Measurements from ENCODE around the gene EMSY. TPM values are rescaled to one million over a fixed set of nuclear protein-coding genes. Genes with fewer than 3 reads are reported as not detected.

The EMSY gene
- total RNA-seq, 6 experiments from 2014 or later, result 6.1 to 15.2 (median 7.2) TPM

DNA sequence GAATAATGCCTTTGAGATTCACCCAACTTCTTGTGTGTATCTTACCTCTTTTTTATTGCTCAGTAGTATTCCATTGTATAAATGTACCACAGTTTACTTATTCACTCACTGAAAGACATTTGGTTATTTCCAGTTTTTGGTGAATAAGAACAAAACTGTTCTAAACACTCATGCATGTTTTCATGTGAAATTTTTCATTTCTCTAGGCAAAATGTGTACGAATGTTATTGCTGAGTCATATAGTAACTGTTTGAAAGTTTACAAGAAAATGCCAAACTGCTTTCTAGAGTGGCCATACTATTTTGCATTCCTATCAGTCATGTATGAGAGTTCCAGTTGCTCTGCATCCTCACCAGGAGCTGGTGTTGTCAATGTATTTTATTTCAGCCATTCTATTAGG lies 8.8 kb upstream of the EMSY start:
- WGBS (ENCODE audit: insufficient coverage, low coverage, low lambda C conversion rate, missing lambda C conversion rate), result 76% methylated on average over 1 of the region's 1 CpG
- H3K4me3 ChIP-seq, result no peak overlapping the region
- DNase-seq (no peak), ATAC-seq (no peak)
- no peaks in the 10 kb centered on the region for H3K36me3 ChIP-seq
- intact Hi-C loops (cut with DNase I), result no loop called here
- no peaks in the 10 kb centered on the region for H3K4me1 ChIP-seq
- H3K9me3 ChIP-seq, result no peaks in the 10 kb centered on the region
- TF ChIP-seq POLR2A (IDR thresholded peaks at IDR 0.05) (no peak), CTCF (IDR thresholded peaks at IDR 0.05) (no peak)
- no peak overlapping the region for H3K27ac ChIP-seq
- no peaks in the 10 kb centered on the region for H3K27me3 ChIP-seq

DNA sequence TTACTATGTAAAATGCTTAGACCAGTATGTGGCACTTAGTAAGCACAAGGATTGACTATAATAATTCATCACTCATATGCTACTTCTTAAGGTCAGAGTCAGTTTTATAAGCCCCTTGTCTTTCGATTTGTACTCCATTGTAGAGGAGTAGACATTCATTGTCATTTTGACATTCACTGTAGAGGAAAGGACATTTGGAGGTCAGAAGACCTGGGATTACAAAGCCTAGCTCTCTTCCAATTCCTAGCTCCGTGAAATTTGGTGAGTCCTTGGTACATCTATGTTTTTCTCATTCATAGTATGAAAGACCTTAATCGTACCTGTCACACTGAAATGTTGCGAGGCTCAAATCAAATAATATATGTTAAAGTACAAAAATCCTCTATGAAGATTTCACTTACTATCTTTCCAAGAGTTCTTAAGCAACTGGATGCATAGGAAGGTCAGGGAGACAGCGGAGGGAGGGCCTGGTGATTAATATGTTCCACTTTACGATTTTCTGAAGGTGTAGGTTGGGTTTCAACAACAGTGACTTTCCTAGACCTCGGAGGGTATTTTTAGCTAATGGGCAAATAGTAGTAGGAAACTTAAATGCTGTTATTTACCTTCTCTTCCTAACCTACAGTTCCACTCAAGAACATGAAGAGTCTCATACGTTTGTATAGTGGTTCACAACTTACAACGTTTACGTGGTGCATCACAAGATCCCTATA lies 1.4 kb upstream of the EMSY start:
- DNase-seq (no peak), ATAC-seq (no peak)
- Histone ChIP-seq H3K9me3 (no peaks in the 10 kb centered on the region), H3K27ac (no peak overlapping the region), H3K27me3 (no peaks in the 10 kb centered on the region), H3K4me3 (peak overlapping the region; percentile 95 to 98 (median 95)), H3K36me3 (peaks cover 0 to 5% (median 0%) of the 10 kb centered on the region in 4 donors), H3K4me1 (peaks cover 0 to 13% (median 4%) of the 10 kb centered on the region in 4 donors)
- no peak for TF ChIP-seq CTCF (IDR thresholded peaks at IDR 0.05)
- no peak for TF ChIP-seq POLR2A (IDR thresholded peaks at IDR 0.05)
- intact Hi-C loops (cut with DNase I), result no loop called here
- WGBS (ENCODE audit: insufficient coverage, low coverage, low lambda C conversion rate, missing lambda C conversion rate), result 32% methylated on average over 10 of the region's 10 CpGs

DNA sequence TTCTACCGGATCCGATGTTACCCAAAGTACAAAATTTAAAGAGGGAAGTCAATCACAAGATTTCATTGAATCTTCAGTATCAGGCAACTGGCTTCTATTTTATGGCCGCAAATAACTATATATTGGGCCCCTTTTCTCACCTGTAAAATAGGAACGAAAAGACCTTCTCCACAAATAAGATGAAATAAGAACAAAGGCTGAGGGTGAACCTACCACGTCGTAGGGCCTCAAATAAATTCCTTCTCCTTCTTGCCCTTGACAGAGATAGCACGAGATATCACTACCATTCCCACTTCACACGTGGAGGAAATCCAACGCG lies 794 bp upstream of the EMSY start:
- Histone ChIP-seq H3K27ac (peak overlapping the region; percentile 82 to 88 (median 84)), H3K9me3 (no peaks in the 10 kb centered on the region), H3K4me1 (peaks cover 0 to 13% (median 4%) of the 10 kb centered on the region in 4 donors), H3K4me3 (peak overlapping the region; percentile 95 to 98 (median 95)), H3K36me3 (peaks cover 0 to 5% (median 0%) of the 10 kb centered on the region in 4 donors), H3K27me3 (no peaks in the 10 kb centered on the region)
- intact Hi-C loops (cut with DNase I), result no loop called here
- WGBS (ENCODE audit: insufficient coverage, low coverage, low lambda C conversion rate, missing lambda C conversion rate), result 0% methylated on average over 10 of the region's 10 CpGs
- no peak for ATAC-seq
- no peak for DNase-seq
- TF ChIP-seq POLR2A (IDR thresholded peaks at IDR 0.05), result no peak
- TF ChIP-seq CTCF (IDR thresholded peaks at IDR 0.05), result no peak

GRCh38 chr11:76445121-76446084 lies 585 bp downstream of the EMSY start:
- DNase-seq, result peak; percentile 71 to 80 (median 76)
- peak; percentile 10 for TF ChIP-seq POLR2A (IDR thresholded peaks at IDR 0.05)
- TF ChIP-seq CTCF (IDR thresholded peaks at IDR 0.05), result no peak
- Histone ChIP-seq H3K27ac (peak overlapping the region; percentile 82 to 88 (median 84)), H3K36me3 (peaks cover 0 to 5% (median 0%) of the 10 kb centered on the region in 4 donors), H3K9me3 (no peaks in the 10 kb centered on the region), H3K4me3 (peak overlapping the region; percentile 95 to 98 (median 95)), H3K27me3 (no peaks in the 10 kb centered on the region), H3K4me1 (peaks cover 0 to 13% (median 4%) of the 10 kb centered on the region in 4 donors)
- ATAC-seq, result peak; percentile 56 to 61 (median 60)
- 0% methylated on average over 21 of the region's 56 CpGs for WGBS (ENCODE audit: insufficient coverage, low coverage, low lambda C conversion rate, missing lambda C conversion rate)
- intact Hi-C loops (cut with DNase I), result no loop called here

Measured in right lobe of liver (tissue), 6 donors.